RWPE2 (cell line): ENCODE data around the gene BEST4.

Source experiments
- ATAC-seq: fragments of 200-7000 bp; cut with Tn5 transposase; 3 replicates; pipeline ENCODE4 v1.9.1; 2021; ENCODE audit warnings: low read depth
- DNase-seq: peaks from one replicate; pipeline ENCODE4 v3.0.0-alpha.2; 2020; ENCODE audit warnings: low spot score
- H3K27ac ChIP-seq: fragments of 450-650 bp; 2 replicates; pipeline ENCODE4 v1.5.1; 2017; ENCODE audit warnings: mild to moderate bottlenecking; ENCODE audit not compliant: poor library complexity, severe bottlenecking
- H3K27me3 ChIP-seq: fragments of 250-450 bp; sonication (Bioruptor Pico); 2 replicates; pipeline ENCODE4 v1.5.1; 2021; ENCODE audit warnings: mild to moderate bottlenecking, moderate library complexity; ENCODE audit not compliant: insufficient read depth, poor library complexity, severe bottlenecking
- H3K36me3 ChIP-seq: fragments of 250-450 bp; sonication (Bioruptor Pico); 2 replicates; pipeline ENCODE4 v1.5.1; 2020; ENCODE audit warnings: low read depth, mild to moderate bottlenecking, moderate library complexity
- H3K4me1 ChIP-seq: fragments of 250-450 bp; sonication (Bioruptor Pico); 2 replicates; pipeline ENCODE4 v1.5.1; 2021; ENCODE audit warnings: mild to moderate bottlenecking, moderate library complexity; ENCODE audit not compliant: insufficient read depth, poor library complexity, severe bottlenecking
- H3K4me3 ChIP-seq: fragments of 250-450 bp; sonication (Bioruptor Pico); 2 replicates; pipeline ENCODE4 v1.5.1; 2021; ENCODE audit warnings: mild to moderate bottlenecking, moderate library complexity; ENCODE audit not compliant: severe bottlenecking
- H3K9me3 ChIP-seq: fragments of 250-450 bp; sonication (Bioruptor Pico); 2 replicates; pipeline ENCODE4 v1.5.1; 2021; ENCODE audit warnings: mild to moderate bottlenecking, moderate library complexity; ENCODE audit not compliant: severe bottlenecking
- CTCF ChIP-seq: fragments of 450-650 bp; IDR thresholded peaks from one replicate; pipeline ENCODE4 v1.5.1; 2017; ENCODE audit warnings: mild to moderate bottlenecking, moderate library complexity; ENCODE audit not compliant: poor library complexity, severe bottlenecking

Gene BEST4

GRCh38 chr1:44788120-44788860 is at the start of gene BEST4:
TSS of gene BEST4 (minus strand) at chr1:44788170. CDS start at chr1:44787705, 465 bp downstream.
- DNase-seq, result no peak
- Histone ChIP-seq H3K4me3 (no peak within 1 kb of the TSS), H3K4me1 (peaks cover 2% of the 10 kb centered on the region), H3K9me3 (no peaks in the 10 kb centered on the region), H3K27ac (no peak within 1 kb of the TSS), H3K27me3 (no peaks in the 10 kb centered on the region), H3K36me3 (no peaks in the 10 kb centered on the region)
- ATAC-seq, result no peak
- TF ChIP-seq CTCF, result no peak

DNA sequence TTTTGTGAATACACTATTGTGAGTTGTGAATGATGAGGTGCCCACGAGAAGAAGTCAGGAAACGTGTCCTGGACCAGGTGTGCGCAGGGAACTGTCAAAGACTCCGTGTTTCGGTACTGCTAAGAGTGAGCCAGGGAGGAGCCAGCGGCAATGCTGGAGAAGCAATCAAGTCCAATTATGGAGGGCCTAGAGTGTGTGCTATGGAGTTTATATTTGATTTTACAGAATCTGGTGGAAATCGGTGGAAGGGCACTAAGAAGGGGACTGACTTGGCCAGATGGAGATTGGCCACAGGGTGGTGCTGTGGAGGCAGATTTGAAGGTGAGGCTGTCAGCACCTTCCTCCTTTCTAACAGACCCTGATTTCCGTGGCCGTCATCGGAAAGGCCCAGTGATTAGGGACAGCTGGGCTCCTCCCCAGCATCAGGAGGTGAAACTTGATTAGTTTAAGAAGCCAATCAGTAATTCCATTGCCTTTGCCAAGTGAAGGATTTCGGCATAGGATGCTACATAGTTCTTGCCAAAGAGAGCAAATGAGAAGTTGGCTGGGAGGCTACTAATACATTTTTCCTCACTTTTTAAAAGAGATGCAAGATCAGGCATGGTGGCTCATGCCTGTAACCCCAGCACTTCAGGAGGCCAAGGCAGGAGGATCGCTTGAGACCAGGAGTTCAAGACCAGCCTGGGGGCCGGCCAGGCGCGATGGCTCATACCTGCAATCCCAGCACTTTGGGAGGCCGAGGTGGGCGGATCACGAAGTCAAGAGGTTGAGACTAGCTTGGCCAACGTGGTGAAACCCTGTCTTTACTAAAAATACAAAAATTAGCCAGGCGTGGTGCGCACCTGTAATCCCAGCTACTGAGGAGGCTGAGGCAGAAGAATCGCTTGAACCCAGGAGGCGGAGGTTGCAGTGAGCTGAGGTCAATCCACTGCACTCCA is 48.0 kb upstream of the BEST4 start:
- no peaks in the 10 kb centered on the region for H3K9me3 ChIP-seq
- no peaks in the 10 kb centered on the region for H3K4me1 ChIP-seq
- no peak overlapping the region for H3K27ac ChIP-seq
- peak; percentile 88 for ATAC-seq
- no peak for DNase-seq
- H3K36me3 ChIP-seq, result no peaks in the 10 kb centered on the region
- no peak overlapping the region for H3K4me3 ChIP-seq
- peak; percentile 91 for TF ChIP-seq CTCF
- no peaks in the 10 kb centered on the region for H3K27me3 ChIP-seq

GRCh38 chr1:44834328-44834727 is 46.4 kb upstream of the BEST4 start:
- H3K4me3 ChIP-seq, result no peak overlapping the region
- DNase-seq (no peak), ATAC-seq (no peak)
- no peaks in the 10 kb centered on the region for H3K4me1 ChIP-seq
- no peaks in the 10 kb centered on the region for H3K36me3 ChIP-seq
- H3K27me3 ChIP-seq, result no peaks in the 10 kb centered on the region
- no peaks in the 10 kb centered on the region for H3K9me3 ChIP-seq
- no peak overlapping the region for H3K27ac ChIP-seq
- no peak for TF ChIP-seq CTCF

DNA sequence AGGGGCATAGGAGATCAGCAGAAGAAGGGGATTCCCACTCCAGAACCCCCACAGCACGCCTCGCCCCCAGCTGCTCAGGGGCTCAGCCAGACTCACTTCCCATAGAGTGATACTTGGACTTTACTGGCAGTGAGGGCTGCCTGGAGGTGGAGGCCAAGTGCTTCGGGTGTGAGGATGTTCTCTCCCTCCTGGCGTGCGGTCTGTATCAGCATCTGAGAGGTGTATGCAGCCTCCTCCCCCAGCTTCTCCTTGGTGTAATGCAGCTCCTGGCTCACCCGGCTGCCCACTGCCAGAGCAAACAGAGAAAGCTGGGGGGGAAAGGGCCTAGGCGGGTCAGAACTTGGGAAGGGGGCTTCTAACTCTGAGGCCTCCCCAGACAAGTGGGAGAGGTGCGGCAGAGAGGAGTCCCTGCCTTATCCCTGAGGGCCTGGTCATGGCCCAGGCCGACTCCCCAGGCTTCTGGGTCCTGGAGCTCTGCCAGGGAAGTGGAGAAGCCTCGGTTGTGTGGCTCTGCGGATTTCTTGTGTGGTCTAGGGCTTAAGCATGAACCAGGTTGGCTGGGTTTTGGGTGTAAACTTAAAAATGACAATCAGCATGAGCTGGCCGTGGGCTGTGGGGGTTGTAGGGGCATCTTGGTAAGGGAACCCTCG is 44.2 kb upstream of the BEST4 start:
- Histone ChIP-seq H3K9me3 (no peaks in the 10 kb centered on the region), H3K27ac (no peak overlapping the region), H3K27me3 (no peaks in the 10 kb centered on the region), H3K4me3 (no peak overlapping the region), H3K36me3 (no peaks in the 10 kb centered on the region), H3K4me1 (no peaks in the 10 kb centered on the region)
- DNase-seq (no peak), ATAC-seq (no peak)
- TF ChIP-seq CTCF, result no peak
